ENCODE measurements around the gene YDJC.
"Not testable (repeated sequence)": the region's sequence is repeated elsewhere in the genome, so short reads cannot be mapped to it uniquely, and the experiment has no call there.

The YDJC gene

GRCh38 chr22:21629255-21630149 is at the start of gene YDJC:
Gene YDJC (minus strand): TSS chr22:21630022. CDS start chr22:21630014, 8 bp downstream.
- peak; percentile 71 for TF ChIP-seq CTCF (IDR thresholded peaks at IDR 0.05; ENCODE audit: low read depth, low read length)
- TF ChIP-seq EZH2phosphoT487 (IDR thresholded peaks at IDR 0.05; ENCODE audit: low read depth): no peak
- Histone ChIP-seq H3K4me1 (ENCODE audit: low read length) (peaks cover 16% of the 10 kb centered on the region), H2AFZ (ENCODE audit: low read depth, low read length) (0 out of 2 replicates have a peak within 1 kb of the TSS, but pooled peaks have one; percentile 37), H3K27ac (ENCODE audit: low read length) (peak within 1 kb of the TSS; percentile 83), H3K9ac (ENCODE audit: low read length) (peak within 1 kb of the TSS; percentile 96), H3K27me3 (ENCODE audit: low read depth, low read length) (no peaks in the 10 kb centered on the region), H3K9me3 (ENCODE audit: insufficient read depth, low read length) (no peaks in the 10 kb centered on the region), H3K4me2 (ENCODE audit: low read length) (peak within 1 kb of the TSS; percentile 87), H3K4me3 (ENCODE audit: low read length) (peak within 1 kb of the TSS; percentile 90), H4K20me1 (ENCODE audit: insufficient read depth, low read length) (peaks cover 10% of the 10 kb centered on the region; the same call in 1 of the 2 replicates), H3K79me2 (ENCODE audit: low read length) (peaks cover 52% of the 10 kb centered on the region), H3K36me3 (replicated peaks; ENCODE audit: low read depth, low read length) (peaks cover 26% of the 10 kb centered on the region)

- no peaks in the 10 kb centered on the region for H4K20me1 ChIP-seq (ENCODE audit: insufficient read depth, low read length)
- H3K27me3 ChIP-seq (ENCODE audit: low read depth, low read length): no peaks in the 10 kb centered on the region
- no peaks in the 10 kb centered on the region for H3K4me1 ChIP-seq (ENCODE audit: low read length)
- no peak for TF ChIP-seq EZH2phosphoT487 (IDR thresholded peaks at IDR 0.05; ENCODE audit: low read depth)
- no peak overlapping the region for H3K4me2 ChIP-seq (ENCODE audit: low read length)
- H3K9ac ChIP-seq (ENCODE audit: low read length): no peak overlapping the region
- no peaks in the 10 kb centered on the region for H3K79me2 ChIP-seq (ENCODE audit: low read length)
- no peaks in the 10 kb centered on the region for H3K9me3 ChIP-seq (ENCODE audit: insufficient read depth, low read length)
- no peak overlapping the region for H3K4me3 ChIP-seq (ENCODE audit: low read length)
- no peak overlapping the region for H3K27ac ChIP-seq (ENCODE audit: low read length)
- H3K36me3 ChIP-seq (replicated peaks; ENCODE audit: low read depth, low read length): peaks cover 27% of the 10 kb centered on the region
- no peak overlapping the region for H2AFZ ChIP-seq (ENCODE audit: low read depth, low read length)
Measured at GRCh38 chr22:21679383-21679782, 49.6 kb upstream of the YDJC start.

GRCh38 chr22:21678842-21679241 is 49.0 kb upstream of the YDJC start:
- H4K20me1 ChIP-seq (ENCODE audit: insufficient read depth, low read length); H3K27ac ChIP-seq (ENCODE audit: low read length); H3K4me1 ChIP-seq (ENCODE audit: low read length); H3K27me3 ChIP-seq (ENCODE audit: low read depth, low read length); H3K4me2 ChIP-seq (ENCODE audit: low read length); H3K79me2 ChIP-seq (ENCODE audit: low read length); H3K4me3 ChIP-seq (ENCODE audit: low read length); H2AFZ ChIP-seq (ENCODE audit: low read depth, low read length); H3K9ac ChIP-seq (ENCODE audit: low read length); H3K9me3 ChIP-seq (ENCODE audit: insufficient read depth, low read length): not testable (repeated sequence)
- peaks cover 30% of the 10 kb centered on the region for H3K36me3 ChIP-seq (replicated peaks; ENCODE audit: low read depth, low read length)

- no peak overlapping the region for H2AFZ ChIP-seq (ENCODE audit: low read depth, low read length)
- no peak for TF ChIP-seq EZH2phosphoT487 (IDR thresholded peaks at IDR 0.05; ENCODE audit: low read depth)
- TF ChIP-seq CTCF (IDR thresholded peaks at IDR 0.05; ENCODE audit: low read depth, low read length): no peak
- peaks cover 31% of the 10 kb centered on the region for H3K36me3 ChIP-seq (replicated peaks; ENCODE audit: low read depth, low read length)
- H3K4me3 ChIP-seq (ENCODE audit: low read length): no peak overlapping the region
- H3K4me2 ChIP-seq (ENCODE audit: low read length): no peak overlapping the region
- H3K9me3 ChIP-seq (ENCODE audit: insufficient read depth, low read length): no peaks in the 10 kb centered on the region
- H3K9ac ChIP-seq (ENCODE audit: low read length): no peak overlapping the region
- no peaks in the 10 kb centered on the region for H3K27me3 ChIP-seq (ENCODE audit: low read depth, low read length)
- H3K4me1 ChIP-seq (ENCODE audit: low read length): no peaks in the 10 kb centered on the region
- H3K79me2 ChIP-seq (ENCODE audit: low read length): no peaks in the 10 kb centered on the region
- no peak overlapping the region for H3K27ac ChIP-seq (ENCODE audit: low read length)
- no peaks in the 10 kb centered on the region for H4K20me1 ChIP-seq (ENCODE audit: insufficient read depth, low read length)
Measured at GRCh38 chr22:21677606-21678443, 48.0 kb upstream of the YDJC start.

Data from OCI-LY3 (cell line).